GM23338 (cell line): Measurements from ENCODE around the gene EDEM3. TPM values are rescaled to one million over a fixed set of nuclear protein-coding genes. Genes with fewer than 3 reads are reported as not detected.

Experiments used
- ATAC-seq: fragments of 200-7000 bp; cut with Tn5 transposase; 3 replicates; pipeline ENCODE4 v1.9.1; 2020
- DNase-seq: peaks from one replicate; pipeline ENCODE4 v3.0.0-alpha.2; 2015; ENCODE audit warnings: low spot score
- H2AFZ ChIP-seq: fragments of 200-600 bp; sonication (generic); 2 replicates; pipeline ENCODE4 v1.8.0; 2016; ENCODE audit warnings: antibody characterized with exemption, mild to moderate bottlenecking, moderate library complexity
- H3F3A ChIP-seq: fragments of 200-600 bp; sonication (generic); replicated peaks from 2 replicates; pipeline ENCODE4 v1.8.0; 2017; ENCODE audit warnings: antibody characterized with exemption, mixed run types, low read depth
- H3K27ac ChIP-seq: fragments of 200-600 bp; sonication (generic); 2 replicates; pipeline ENCODE4 v1.6.1; 2016; ENCODE audit warnings: low read depth
- H3K27me3 ChIP-seq: fragments of 200-600 bp; sonication (generic); 2 replicates; pipeline ENCODE4 v1.8.0; 2016; ENCODE audit warnings: mild to moderate bottlenecking, mixed run types, moderate library complexity; ENCODE audit not compliant: insufficient read depth
- H3K36me3 ChIP-seq: fragments of 200-600 bp; sonication (generic); 2 replicates; pipeline ENCODE4 v1.8.0; 2016; ENCODE audit warnings: mild to moderate bottlenecking; ENCODE audit not compliant: insufficient read depth
- H3K4me1 ChIP-seq: fragments of 200-600 bp; sonication (generic); 2 replicates; pipeline ENCODE4 v1.8.0; 2016; ENCODE audit warnings: mild to moderate bottlenecking, moderate library complexity; ENCODE audit not compliant: insufficient read depth
- H3K4me2 ChIP-seq: fragments of 200-600 bp; sonication (generic); 2 replicates; pipeline ENCODE4 v1.7.1; 2017; ENCODE audit warnings: mixed run types
- H3K4me3 ChIP-seq: fragments of 200-600 bp; sonication (generic); 2 replicates; pipeline ENCODE4 v1.6.1; 2016; ENCODE audit warnings: mixed run types
- H3K79me2 ChIP-seq: fragments of 200-600 bp; sonication (generic); replicated peaks from 2 replicates; pipeline ENCODE4 v1.8.0; 2017; ENCODE audit warnings: mild to moderate bottlenecking; ENCODE audit not compliant: insufficient read depth
- H3K9me2 ChIP-seq: fragments of 200-600 bp; sonication (generic); 2 replicates; pipeline ENCODE4 v1.8.0; 2017; ENCODE audit not compliant: insufficient read depth
- H4K20me1 ChIP-seq: fragments of 200-600 bp; sonication (generic); replicated peaks from 2 replicates; pipeline ENCODE4 v1.8.0; 2017; ENCODE audit warnings: mild to moderate bottlenecking; ENCODE audit not compliant: insufficient read depth
- H3K27ac Mint-ChIP-seq: 2 replicates; pipeline ENCODE4 v1.8.0; 2020; ENCODE audit warnings: inconsistent platforms, mild to moderate bottlenecking, moderate library complexity, mixed read lengths
- H3K27me3 Mint-ChIP-seq: 3 replicates; pipeline ENCODE4 v1.8.0; 2022; ENCODE audit warnings: low read depth, mild to moderate bottlenecking, moderate library complexity, mixed read lengths, inconsistent platforms; ENCODE audit not compliant: insufficient read depth, poor library complexity
- H3K36me3 Mint-ChIP-seq: 3 replicates; pipeline ENCODE4 v1.8.0; 2021; ENCODE audit warnings: low read depth, mild to moderate bottlenecking, inconsistent platforms, moderate library complexity, mixed read lengths
- H3K4me1 Mint-ChIP-seq: 3 replicates; pipeline ENCODE4 v1.8.0; 2020; ENCODE audit warnings: mild to moderate bottlenecking, inconsistent platforms, mixed read lengths
- H3K4me3 Mint-ChIP-seq: 3 replicates; pipeline ENCODE4 v1.8.0; 2021; ENCODE audit warnings: moderate library complexity, mild to moderate bottlenecking, inconsistent platforms, mixed read lengths
- H3K9me3 Mint-ChIP-seq: 3 replicates; pipeline ENCODE4 v1.8.0; 2020; ENCODE audit warnings: moderate library complexity, mild to moderate bottlenecking, inconsistent platforms, mixed read lengths
- CREB1 ChIP-seq: fragments of 250-450 bp; sonication (Bioruptor Pico); IDR thresholded peaks from 2 replicates; pipeline ENCODE4 v1.5.0; 2020; ENCODE audit warnings: low read depth, mild to moderate bottlenecking, moderate library complexity
- EZH2phosphoT487 ChIP-seq: fragments of 200-600 bp; sonication (generic); IDR thresholded peaks from one replicate; pipeline ENCODE4 v1.8.1; 2018; ENCODE audit warnings: antibody characterized with exemption; ENCODE audit not compliant: unreplicated experiment
- JUNB ChIP-seq: IDR thresholded peaks from one replicate; pipeline ENCODE4 v1.6.1; 2016; ENCODE audit warnings: antibody characterized with exemption; ENCODE audit not compliant: unreplicated experiment
- NANOG ChIP-seq: IDR thresholded peaks from 2 replicates; pipeline ENCODE4 v1.6.1; 2016; ENCODE audit warnings: antibody characterized with exemption, borderline replicate concordance
- POLR2AphosphoS5 ChIP-seq: IDR thresholded peaks from 2 replicates; pipeline ENCODE4 v1.6.1; 2016; ENCODE audit warnings: antibody characterized with exemption, low read depth
- REST ChIP-seq: IDR thresholded peaks from one replicate; pipeline ENCODE4 v1.6.1; 2018; ENCODE audit warnings: antibody characterized with exemption; ENCODE audit not compliant: unreplicated experiment
- ZNF114 ChIP-seq: fragments of 250-450 bp; sonication (Bioruptor Pico); IDR thresholded peaks from 2 replicates; pipeline ENCODE4 v1.5.0; 2020; ENCODE audit warnings: mild to moderate bottlenecking, moderate library complexity
- polyA plus RNA-seq: library from polyadenylated mRNA; unstranded; fragments of >200 nt; fragmentation: Nextera tagmentation; extraction: Ambion mirVana; gene quantifications from 2 replicates; pipeline ENCODE4 v1.2.1, GENCODE V29; 2016
- total RNA-seq: library from RNA; depleted of rRNA; stranded (reverse); fragments of >200 nt; shearing (Covaris generic); gene quantifications from 2 replicates; pipeline ENCODE4 v1.2.3, GENCODE V29; 2014
- TF ChIP-seq, protein P1 (sequence below): fragments of 250-450 bp; sonication (Bioruptor Pico); IDR thresholded peaks from 2 replicates; pipeline ENCODE4 v1.5.0; 2020; ENCODE audit warnings: mild to moderate bottlenecking, moderate library complexity

Gene EDEM3
- total and polyA plus RNA-seq, 2 experiments from 2014 or later, result 4.8 to 11.5 TPM

DNA sequence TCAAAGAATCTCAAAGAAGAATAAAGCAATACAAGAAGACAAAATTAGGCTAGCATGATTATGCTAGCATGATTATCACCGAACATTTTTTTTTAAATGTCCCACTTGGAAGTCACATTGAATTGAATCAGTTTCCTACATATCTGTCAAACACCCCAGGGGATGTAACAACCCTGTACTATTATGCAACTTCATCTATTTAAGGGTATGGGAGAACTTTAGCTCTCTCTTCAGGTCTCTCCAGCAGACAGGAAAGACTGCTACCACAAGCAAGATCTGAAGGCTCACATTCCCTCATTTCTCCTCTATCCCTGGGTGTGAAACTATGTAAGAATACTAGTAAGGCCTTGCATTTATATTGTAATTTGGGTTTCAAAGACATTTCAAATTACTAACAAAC is 52.8 kb downstream of the EDEM3 start:
- H3K9me2 ChIP-seq, result no peaks in the 10 kb centered on the region
- H3K27ac ChIP-seq, result no peak overlapping the region
- Mint-ChIP-seq H3K27me3 (no peaks in the 10 kb centered on the region), H3K9me3 (no peaks in the 10 kb centered on the region), H3K36me3 (no peaks in the 10 kb centered on the region), H3K4me1 (peaks cover 7% of the 10 kb centered on the region; the same call in 1 of the 3 replicates), H3K27ac (no peak overlapping the region), H3K4me3 (no peak overlapping the region)
- no peak overlapping the region for H2AFZ ChIP-seq
- H3K4me3 ChIP-seq, result no peak overlapping the region
- ATAC-seq, result no peak
- TF ChIP-seq REST, result no peak
- TF ChIP-seq POLR2AphosphoS5, result no peak
- H3K27me3 ChIP-seq, result no peaks in the 10 kb centered on the region
- no peak for DNase-seq
- H3K79me2 ChIP-seq, result no peaks in the 10 kb centered on the region
- no peaks in the 10 kb centered on the region for H4K20me1 ChIP-seq
- no peaks in the 10 kb centered on the region for H3K36me3 ChIP-seq
- peaks cover 5% of the 10 kb centered on the region for H3K4me1 ChIP-seq
- no peaks in the 10 kb centered on the region for H3F3A ChIP-seq
- no peak overlapping the region for H3K4me2 ChIP-seq

DNA sequence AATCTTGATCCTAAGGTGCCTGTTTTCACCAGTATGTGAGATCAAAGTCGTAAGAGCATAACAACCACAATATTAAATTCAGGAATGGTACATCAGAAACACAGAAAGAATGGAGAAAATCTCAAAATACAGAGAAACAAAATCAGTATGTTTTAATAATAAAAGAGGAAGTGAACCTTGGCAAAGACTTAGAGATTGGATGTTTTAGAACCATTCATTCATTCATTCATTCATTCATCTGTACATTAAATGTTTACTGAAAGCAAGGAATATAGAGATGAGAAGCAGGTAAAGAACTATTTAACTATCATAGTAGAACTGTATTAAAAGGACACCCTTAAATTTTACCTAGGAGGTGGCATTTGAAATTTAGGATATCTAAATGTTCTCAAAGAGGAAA is 55.7 kb downstream of the EDEM3 start:
- no peak for ATAC-seq
- no peaks in the 10 kb centered on the region for H3K27me3 Mint-ChIP-seq
- no peak overlapping the region for H3K27ac Mint-ChIP-seq
- H3K36me3 Mint-ChIP-seq, result no peaks in the 10 kb centered on the region
- Histone ChIP-seq H3K36me3 (no peaks in the 10 kb centered on the region), H3K4me2 (no peak overlapping the region), H4K20me1 (no peaks in the 10 kb centered on the region), H3F3A (no peaks in the 10 kb centered on the region), H3K79me2 (no peaks in the 10 kb centered on the region), H3K4me1 (peaks cover 16% of the 10 kb centered on the region), H3K4me3 (no peak overlapping the region), H3K9me2 (no peaks in the 10 kb centered on the region), H2AFZ (no peak overlapping the region), H3K27ac (no peak overlapping the region), H3K27me3 (no peaks in the 10 kb centered on the region)
- no peak for TF ChIP-seq EZH2phosphoT487
- TF ChIP-seq POLR2AphosphoS5, result no peak
- H3K4me1 Mint-ChIP-seq, result peaks cover 21% of the 10 kb centered on the region
- H3K4me3 Mint-ChIP-seq, result no peak overlapping the region
- DNase-seq, result no peak
- H3K9me3 Mint-ChIP-seq, result no peaks in the 10 kb centered on the region

GRCh38 chr1:184698016-184698415 is 56.6 kb downstream of the EDEM3 start:
- no peaks in the 10 kb centered on the region for H3K36me3 Mint-ChIP-seq
- Histone ChIP-seq H3F3A (no peaks in the 10 kb centered on the region), H3K4me3 (no peak overlapping the region), H4K20me1 (no peaks in the 10 kb centered on the region), H3K9me2 (no peaks in the 10 kb centered on the region), H2AFZ (no peak overlapping the region), H3K36me3 (no peaks in the 10 kb centered on the region), H3K4me2 (no peak overlapping the region), H3K27me3 (no peaks in the 10 kb centered on the region), H3K27ac (no peak overlapping the region), H3K79me2 (no peaks in the 10 kb centered on the region), H3K4me1 (peaks cover 18% of the 10 kb centered on the region)
- H3K9me3 Mint-ChIP-seq, result no peaks in the 10 kb centered on the region
- H3K4me1 Mint-ChIP-seq, result peaks cover 24% of the 10 kb centered on the region
- H3K4me3 Mint-ChIP-seq, result no peak overlapping the region
- H3K27me3 Mint-ChIP-seq, result no peaks in the 10 kb centered on the region
- H3K27ac Mint-ChIP-seq, result no peak overlapping the region
- no peak for ATAC-seq
- DNase-seq, result no peak
- TF ChIP-seq NANOG (no peak), CREB1 (CRISPR knock-in tag) (no peak), EZH2phosphoT487 (no peak), JUNB (no peak), ZNF114 (no peak)
- TF ChIP-seq, protein P1, sequence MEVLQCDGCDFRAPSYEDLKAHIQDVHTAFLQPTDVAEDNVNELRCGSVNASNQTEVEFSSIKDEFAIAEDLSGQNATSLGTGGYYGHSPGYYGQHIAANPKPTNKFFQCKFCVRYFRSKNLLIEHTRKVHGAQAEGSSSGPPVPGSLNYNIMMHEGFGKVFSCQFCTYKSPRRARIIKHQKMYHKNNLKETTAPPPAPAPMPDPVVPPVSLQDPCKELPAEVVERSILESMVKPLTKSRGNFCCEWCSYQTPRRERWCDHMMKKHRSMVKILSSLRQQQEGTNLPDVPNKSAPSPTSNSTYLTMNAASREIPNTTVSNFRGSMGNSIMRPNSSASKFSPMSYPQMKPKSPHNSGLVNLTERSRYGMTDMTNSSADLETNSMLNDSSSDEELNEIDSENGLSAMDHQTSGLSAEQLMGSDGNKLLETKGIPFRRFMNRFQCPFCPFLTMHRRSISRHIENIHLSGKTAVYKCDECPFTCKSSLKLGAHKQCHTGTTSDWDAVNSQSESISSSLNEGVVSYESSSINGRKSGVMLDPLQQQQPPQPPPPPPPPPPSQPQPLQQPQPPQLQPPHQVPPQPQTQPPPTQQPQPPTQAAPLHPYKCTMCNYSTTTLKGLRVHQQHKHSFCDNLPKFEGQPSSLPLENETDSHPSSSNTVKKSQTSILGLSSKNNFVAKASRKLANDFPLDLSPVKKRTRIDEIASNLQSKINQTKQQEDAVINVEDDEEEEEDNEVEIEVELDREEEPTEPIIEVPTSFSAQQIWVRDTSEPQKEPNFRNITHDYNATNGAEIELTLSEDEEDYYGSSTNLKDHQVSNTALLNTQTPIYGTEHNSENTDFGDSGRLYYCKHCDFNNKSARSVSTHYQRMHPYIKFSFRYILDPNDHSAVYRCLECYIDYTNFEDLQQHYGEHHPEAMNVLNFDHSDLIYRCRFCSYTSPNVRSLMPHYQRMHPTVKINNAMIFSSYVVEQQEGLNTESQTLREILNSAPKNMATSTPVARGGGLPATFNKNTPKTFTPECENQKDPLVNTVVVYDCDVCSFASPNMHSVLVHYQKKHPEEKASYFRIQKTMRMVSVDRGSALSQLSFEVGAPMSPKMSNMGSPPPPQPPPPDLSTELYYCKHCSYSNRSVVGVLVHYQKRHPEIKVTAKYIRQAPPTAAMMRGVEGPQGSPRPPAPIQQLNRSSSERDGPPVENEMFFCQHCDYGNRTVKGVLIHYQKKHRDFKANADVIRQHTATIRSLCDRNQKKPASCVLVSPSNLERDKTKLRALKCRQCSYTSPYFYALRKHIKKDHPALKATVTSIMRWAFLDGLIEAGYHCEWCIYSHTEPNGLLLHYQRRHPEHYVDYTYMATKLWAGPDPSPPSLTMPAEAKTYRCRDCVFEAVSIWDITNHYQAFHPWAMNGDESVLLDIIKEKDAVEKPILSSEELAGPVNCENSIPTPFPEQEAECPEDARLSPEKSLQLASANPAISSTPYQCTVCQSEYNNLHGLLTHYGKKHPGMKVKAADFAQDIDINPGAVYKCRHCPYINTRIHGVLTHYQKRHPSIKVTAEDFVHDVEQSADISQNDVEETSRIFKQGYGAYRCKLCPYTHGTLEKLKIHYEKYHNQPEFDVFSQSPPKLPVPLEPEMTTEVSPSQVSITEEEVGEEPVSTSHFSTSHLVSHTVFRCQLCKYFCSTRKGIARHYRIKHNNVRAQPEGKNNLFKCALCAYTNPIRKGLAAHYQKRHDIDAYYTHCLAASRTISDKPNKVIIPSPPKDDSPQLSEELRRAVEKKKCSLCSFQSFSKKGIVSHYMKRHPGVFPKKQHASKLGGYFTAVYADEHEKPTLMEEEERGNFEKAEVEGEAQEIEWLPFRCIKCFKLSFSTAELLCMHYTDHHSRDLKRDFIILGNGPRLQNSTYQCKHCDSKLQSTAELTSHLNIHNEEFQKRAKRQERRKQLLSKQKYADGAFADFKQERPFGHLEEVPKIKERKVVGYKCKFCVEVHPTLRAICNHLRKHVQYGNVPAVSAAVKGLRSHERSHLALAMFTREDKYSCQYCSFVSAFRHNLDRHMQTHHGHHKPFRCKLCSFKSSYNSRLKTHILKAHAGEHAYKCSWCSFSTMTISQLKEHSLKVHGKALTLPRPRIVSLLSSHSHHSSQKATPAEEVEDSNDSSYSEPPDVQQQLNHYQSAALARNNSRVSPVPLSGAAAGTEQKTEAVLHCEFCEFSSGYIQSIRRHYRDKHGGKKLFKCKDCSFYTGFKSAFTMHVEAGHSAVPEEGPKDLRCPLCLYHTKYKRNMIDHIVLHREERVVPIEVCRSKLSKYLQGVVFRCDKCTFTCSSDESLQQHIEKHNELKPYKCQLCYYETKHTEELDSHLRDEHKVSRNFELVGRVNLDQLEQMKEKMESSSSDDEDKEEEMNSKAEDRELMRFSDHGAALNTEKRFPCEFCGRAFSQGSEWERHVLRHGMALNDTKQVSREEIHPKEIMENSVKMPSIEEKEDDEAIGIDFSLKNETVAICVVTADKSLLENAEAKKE (CRISPR knock-in tag), result no peak
